Sciatic nerve (tissue), 2 donors: ENCODE results near the gene CCDC137. TPM values are rescaled to one million over a fixed set of nuclear protein-coding genes. Genes with fewer than 3 reads are reported as not detected.
"Not testable (repeated sequence)": the region's sequence is repeated elsewhere in the genome, so short reads cannot be mapped to it uniquely, and the experiment has no call there.

Source experiments
- ATAC-seq: fragments of 200-7000 bp; cut with Tn5 transposase; one replicate; pipeline ENCODE4 v1.9.1; 2020; ENCODE audit warnings: mild to moderate bottlenecking, moderate library complexity
- DNase-seq: peaks from one replicate; pipeline ENCODE4 v3.0.0-alpha.2; 2020; ENCODE audit warnings: low spot score
- intact Hi-C: fragments of 100-400 bp; cut with DNase I; formaldehyde crosslinking; loops from one replicate; pipeline ENCODE4 v1.14.2; 2022
- total RNA-seq: library from RNA; stranded (reverse); fragmentation: NEBNext Ultra II Directional; extraction: Animal tissue kit (Norgen Biotek cat#: 25700); gene quantifications from one replicate; pipeline ENCODE4 v1.2.1, GENCODE V29; 2021
- donor health status: DM: no; HTN: no; CAD: no.
- donor health status: DM: no; HTN: no; CAD: no.

The CCDC137 gene
- total RNA-seq, 1 donor from 2014 or later, result 10.2 TPM

- intact Hi-C loops, DNase-seq, ATAC-seq: not testable (repeated sequence)
These were observed 9.1 kb downstream of the CCDC137 start for GRCh38 chr17:81675515-81676221.

GRCh38 chr17:81676906-81677305 lies 10.4 kb downstream of the CCDC137 start:
- intact Hi-C loops, result no loop called here
- ATAC-seq, result no peak
- no peak for DNase-seq

GRCh38 chr17:81680150-81680549 lies 13.6 kb downstream of the CCDC137 start:
- intact Hi-C loops, result no loop called here
- ATAC-seq, result no peak

GRCh38 chr17:81681672-81682071 lies 15.1 kb downstream of the CCDC137 start:
- no peak for ATAC-seq
- intact Hi-C loops, result no loop called here
- DNase-seq, result no peak

More at GRCh38 chr17:81680150-81680549, 13.6 kb downstream of the CCDC137 start:
- DNase-seq, result no peak

- intact Hi-C loops, result no loop called here
- ATAC-seq (no peak), DNase-seq (no peak)
These were observed 16.1 kb downstream of the CCDC137 start for GRCh38 chr17:81682565-81683207.

GRCh38 chr17:81683208-81683583 lies 16.7 kb downstream of the CCDC137 start:
- no peak for DNase-seq
- intact Hi-C loops, result no loop called here
- peak; percentile 1 for ATAC-seq

GRCh38 chr17:81683584-81684441 lies 17.3 kb downstream of the CCDC137 start, which contains the start of the genes ARL16 and HGS:
ARL16 (minus strand) TSS chr17:81683797; CDS start chr17:81683753, 44 bp downstream.
HGS (plus strand) TSS chr17:81684011; CDS start chr17:81684067, 56 bp downstream.
- DNase-seq, result peak; percentile 99
- intact Hi-C loops, result no loop called here
- ATAC-seq, result peak; percentile 99

- ATAC-seq (no peak), DNase-seq (no peak)
These were observed 17.9 kb downstream of the CCDC137 start for GRCh38 chr17:81684442-81684911.

GRCh38 chr17:81685108-81685507 lies 18.6 kb downstream of the CCDC137 start:
- intact Hi-C loops, result no loop called here
- ATAC-seq (no peak), DNase-seq (no peak)

More at GRCh38 chr17:81684442-81684911, 17.9 kb downstream of the CCDC137 start:
- intact Hi-C loops, result no loop called here

- DNase-seq, result no peak
- intact Hi-C loops, result no loop called here
- ATAC-seq, result no peak
These were observed 20.1 kb downstream of the CCDC137 start for GRCh38 chr17:81686614-81687013.

- ATAC-seq (no peak), DNase-seq (no peak)
- intact Hi-C loops, result no loop called here
These were observed 21.4 kb downstream of the CCDC137 start for GRCh38 chr17:81687770-81688541.

- no peak for DNase-seq
- ATAC-seq, result no peak
These were observed 22.1 kb downstream of the CCDC137 start for GRCh38 chr17:81688616-81689015.

GRCh38 chr17:81690066-81690465 lies 23.5 kb downstream of the CCDC137 start:
- no peak for ATAC-seq
- DNase-seq, result no peak
- intact Hi-C loops, result no loop called here

More at GRCh38 chr17:81688616-81689015, 22.1 kb downstream of the CCDC137 start:
- intact Hi-C loops, result no loop called here

GRCh38 chr17:81690549-81690948 lies 24.0 kb downstream of the CCDC137 start:
- DNase-seq (no peak), ATAC-seq (no peak)
- intact Hi-C loops, result no loop called here

- no peak for ATAC-seq
- intact Hi-C loops, result no loop called here
These were observed 24.7 kb downstream of the CCDC137 start for GRCh38 chr17:81691196-81691595.

GRCh38 chr17:81691608-81692007 lies 25.1 kb downstream of the CCDC137 start:
- ATAC-seq (no peak), DNase-seq (no peak)
- intact Hi-C loops, result no loop called here

More at GRCh38 chr17:81691196-81691595, 24.7 kb downstream of the CCDC137 start:
- no peak for DNase-seq

- no peak for DNase-seq
- intact Hi-C loops, result no loop called here
- ATAC-seq, result no peak
These were observed 27.1 kb downstream of the CCDC137 start for GRCh38 chr17:81693509-81694210.

- no peak for ATAC-seq
- intact Hi-C loops, result no loop called here
- no peak for DNase-seq
These were observed 28.3 kb downstream of the CCDC137 start for GRCh38 chr17:81694810-81695209.
